Stimulated activated CD8-positive, alpha-beta memory T cell treated with anti-CD3 and anti-CD28 coated beads, Interleukin-7, amount 100 ng/mL, for 4 hours (primary cell): ENCODE results near the gene GALNTL6.
"Not testable (repeated sequence)": the region's sequence is repeated elsewhere in the genome, so short reads cannot be mapped to it uniquely, and the experiment has no call there.

Source experiments
- DNase-seq, 2 donors: peaks; one replicate each; pipeline ENCODE4 v3.0.0-alpha.2; 2020; ENCODE audit warnings: low read depth in 2 of 2

The GALNTL6 gene

DNA sequence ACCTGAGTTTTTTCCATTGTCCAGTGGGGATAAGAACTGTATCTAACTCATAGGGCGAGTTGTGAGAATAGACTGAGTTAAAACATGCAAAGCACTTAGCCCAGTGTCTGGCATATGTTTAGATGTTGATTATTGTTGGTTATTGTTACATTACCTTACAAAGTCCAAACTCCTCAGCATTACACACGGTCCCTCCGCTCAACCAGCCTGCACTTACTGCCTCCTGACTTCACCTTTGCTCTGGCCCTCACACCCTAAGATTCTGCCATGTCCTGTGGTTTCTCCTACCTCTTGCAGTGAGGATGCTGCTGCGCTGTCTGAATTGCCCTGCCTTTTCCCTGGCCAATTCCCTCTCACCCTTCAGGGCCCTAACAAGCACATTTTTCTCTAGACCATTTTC is 1053.2 kb downstream of the GALNTL6 start:
- DNase-seq, result no peak

- DNase-seq, result no peak
Observed at GRCh38 chr4:172867835-172868234, 1054.6 kb downstream of the GALNTL6 start.

- no peak for DNase-seq
Observed at GRCh38 chr4:172868271-172868670, 1055.1 kb downstream of the GALNTL6 start.

DNA sequence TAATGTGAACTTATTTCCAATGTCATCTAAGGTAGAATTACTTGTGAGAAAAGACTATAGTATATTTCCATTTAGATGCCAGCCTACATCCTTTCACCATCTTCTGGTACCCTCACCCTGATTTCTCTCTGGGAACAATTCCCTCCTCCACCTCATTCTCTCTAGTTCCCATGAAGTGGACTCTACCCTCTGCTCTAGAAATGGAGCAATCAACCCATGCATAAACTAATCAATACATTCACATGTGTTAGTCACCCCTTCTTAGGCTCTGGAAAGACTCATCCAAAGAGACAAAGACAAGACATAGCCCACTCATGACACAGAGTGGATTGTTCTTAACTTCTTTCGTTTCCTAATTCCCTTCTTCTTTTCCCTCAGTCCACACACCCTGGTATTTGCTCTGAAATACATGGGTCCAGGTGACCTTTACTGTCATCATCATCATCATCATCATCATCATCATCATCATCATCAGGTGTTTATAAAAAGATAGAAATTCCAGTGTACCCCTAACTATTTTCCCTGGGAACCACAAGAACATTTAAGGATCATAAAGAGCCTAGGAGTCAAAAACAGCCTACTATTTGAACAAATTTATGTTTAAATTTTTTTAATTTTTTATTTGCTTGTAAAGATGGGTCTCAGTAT is 1056.5 kb downstream of the GALNTL6 start:
- no peak for DNase-seq

GRCh38 chr4:172871381-172871780 is 1058.2 kb downstream of the GALNTL6 start:
- no peak for DNase-seq

GRCh38 chr4:172874944-172875343 is 1061.7 kb downstream of the GALNTL6 start:
- no peak for DNase-seq

GRCh38 chr4:172876394-172876793 is 1063.2 kb downstream of the GALNTL6 start:
- DNase-seq, result no peak

GRCh38 chr4:172881645-172882044 is 1068.4 kb downstream of the GALNTL6 start:
- DNase-seq, result no peak

DNA sequence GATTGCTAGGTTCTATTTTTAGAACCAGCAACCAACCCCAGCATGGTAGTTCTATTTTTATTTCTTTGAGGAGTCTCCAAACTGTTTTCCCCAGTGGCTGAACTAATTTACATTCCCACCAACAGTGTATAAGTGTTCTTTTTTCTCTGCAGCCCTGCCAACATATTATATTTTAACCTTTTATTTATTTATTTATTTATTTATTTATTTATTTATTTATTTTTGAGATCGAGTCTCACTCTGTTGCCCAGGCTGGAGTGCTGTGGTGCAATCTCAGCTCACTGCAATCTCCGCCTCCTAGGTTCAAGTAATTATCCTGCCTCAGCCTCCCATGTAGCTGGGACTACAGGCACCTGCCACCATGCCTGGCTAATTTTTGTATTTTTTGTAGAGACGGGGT is 1074.2 kb downstream of the GALNTL6 start:
- DNase-seq, result not testable (repeated sequence)

GRCh38 chr4:172887959-172888358 is 1074.8 kb downstream of the GALNTL6 start:
- no peak for DNase-seq

- no peak for DNase-seq
Observed at GRCh38 chr4:172892300-172892699, 1079.1 kb downstream of the GALNTL6 start.

- DNase-seq, result no peak
Observed at GRCh38 chr4:172895699-172896098, 1082.5 kb downstream of the GALNTL6 start.

DNA sequence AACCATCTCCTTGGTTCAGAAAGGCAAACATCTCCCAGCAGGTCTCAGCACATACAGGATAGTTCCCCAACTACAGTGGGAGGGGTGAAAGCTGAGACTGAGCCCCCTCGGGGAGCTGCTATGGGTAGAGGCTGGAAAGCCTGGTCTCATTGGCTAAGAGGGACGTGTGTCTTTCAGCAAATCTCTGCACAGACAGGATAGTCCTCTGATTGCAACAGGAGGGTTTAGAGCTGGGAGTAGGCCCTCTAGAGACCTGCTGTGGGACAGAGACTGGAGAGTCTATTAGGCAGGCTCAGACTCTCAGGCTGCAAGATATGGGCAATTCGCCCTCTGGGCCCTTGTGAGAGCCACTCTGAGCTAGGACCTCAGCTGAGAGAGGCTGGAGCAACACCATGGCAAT is 1083.8 kb downstream of the GALNTL6 start:
- DNase-seq, result no peak

GRCh38 chr4:172898715-172899114 is 1085.5 kb downstream of the GALNTL6 start:
- DNase-seq, result no peak

DNA sequence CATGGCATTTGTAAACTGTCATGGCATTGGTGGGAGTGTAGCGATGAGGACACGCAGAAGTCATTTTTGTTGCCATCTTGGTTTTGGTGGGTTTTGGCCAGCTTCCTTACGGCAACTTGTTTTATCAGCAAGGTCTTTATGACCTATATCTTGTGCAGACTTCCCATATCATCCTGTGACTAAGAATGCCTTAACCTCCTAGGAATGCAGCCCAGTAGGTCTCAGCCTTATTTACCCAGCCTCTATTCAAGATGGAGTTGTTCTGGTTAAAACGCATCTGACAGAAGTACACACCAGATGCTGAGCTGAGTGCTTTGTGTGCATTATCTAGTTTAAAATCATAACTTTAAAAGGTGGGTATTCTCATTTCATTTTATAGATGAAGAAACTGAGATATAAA is 1086.7 kb downstream of the GALNTL6 start:
- DNase-seq, result no peak

- DNase-seq, result no peak
Observed at GRCh38 chr4:172900900-172901299, 1087.7 kb downstream of the GALNTL6 start.

- DNase-seq, result not testable (repeated sequence)
Observed at GRCh38 chr4:172912468-172912867, 1099.3 kb downstream of the GALNTL6 start.

- DNase-seq, result not testable (repeated sequence)
Observed at GRCh38 chr4:172917403-172917802, 1104.2 kb downstream of the GALNTL6 start.

DNA sequence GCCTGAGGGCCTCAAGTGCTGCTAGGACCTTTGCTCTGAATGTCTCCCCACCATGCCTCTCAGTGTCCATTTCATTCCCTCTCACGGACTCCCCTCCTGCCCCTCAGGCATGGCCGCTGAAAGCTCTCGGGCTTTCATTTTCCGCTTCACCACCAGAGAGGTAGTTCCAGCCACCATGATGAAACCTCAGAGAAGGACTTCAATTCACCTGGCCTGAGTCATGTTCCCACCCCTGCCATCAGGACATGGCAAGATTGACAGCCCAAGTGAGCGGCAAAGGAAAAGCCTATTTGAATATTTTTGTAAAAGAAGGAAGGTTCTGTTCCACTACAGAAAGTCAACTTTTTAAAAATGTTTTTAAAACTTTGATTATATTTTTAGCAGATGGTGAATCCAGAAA is 1106.1 kb downstream of the GALNTL6 start:
- no peak for DNase-seq

DNA sequence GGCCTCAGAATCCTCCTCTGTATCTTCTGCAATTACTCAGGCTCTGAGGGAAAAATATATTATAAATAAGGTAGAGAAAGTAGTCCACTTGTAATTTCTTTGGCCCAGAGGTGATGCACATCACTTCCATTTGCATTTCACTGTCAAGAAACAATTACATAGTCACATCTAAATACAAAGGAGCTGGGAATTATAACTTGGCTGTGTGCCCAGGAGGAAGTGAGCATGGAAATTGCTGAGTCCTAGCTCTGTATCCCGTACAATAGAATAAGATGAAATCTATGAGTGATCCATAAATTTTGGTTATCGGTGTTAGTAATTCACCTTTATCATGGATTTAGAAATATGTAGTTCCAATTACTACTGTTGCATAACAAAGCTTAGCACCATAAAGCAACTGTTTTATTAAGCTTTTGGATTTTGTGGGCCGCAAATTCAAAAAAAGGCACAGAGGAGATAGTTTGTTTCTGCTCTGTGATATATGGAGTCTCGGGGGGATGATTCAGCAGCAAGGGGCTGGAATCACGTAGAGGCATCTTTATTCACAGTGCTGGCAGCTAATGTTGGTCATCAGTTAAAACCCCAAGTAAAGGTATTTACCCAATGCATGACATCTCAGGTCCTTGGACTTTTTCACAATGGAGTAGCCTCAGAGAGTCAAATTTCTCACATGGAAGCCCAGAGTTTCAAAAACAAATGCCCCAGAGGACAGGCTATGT is 1114.1 kb downstream of the GALNTL6 start:
- no peak for DNase-seq

GRCh38 chr4:172928347-172928746 is 1115.1 kb downstream of the GALNTL6 start:
- no peak for DNase-seq

DNA sequence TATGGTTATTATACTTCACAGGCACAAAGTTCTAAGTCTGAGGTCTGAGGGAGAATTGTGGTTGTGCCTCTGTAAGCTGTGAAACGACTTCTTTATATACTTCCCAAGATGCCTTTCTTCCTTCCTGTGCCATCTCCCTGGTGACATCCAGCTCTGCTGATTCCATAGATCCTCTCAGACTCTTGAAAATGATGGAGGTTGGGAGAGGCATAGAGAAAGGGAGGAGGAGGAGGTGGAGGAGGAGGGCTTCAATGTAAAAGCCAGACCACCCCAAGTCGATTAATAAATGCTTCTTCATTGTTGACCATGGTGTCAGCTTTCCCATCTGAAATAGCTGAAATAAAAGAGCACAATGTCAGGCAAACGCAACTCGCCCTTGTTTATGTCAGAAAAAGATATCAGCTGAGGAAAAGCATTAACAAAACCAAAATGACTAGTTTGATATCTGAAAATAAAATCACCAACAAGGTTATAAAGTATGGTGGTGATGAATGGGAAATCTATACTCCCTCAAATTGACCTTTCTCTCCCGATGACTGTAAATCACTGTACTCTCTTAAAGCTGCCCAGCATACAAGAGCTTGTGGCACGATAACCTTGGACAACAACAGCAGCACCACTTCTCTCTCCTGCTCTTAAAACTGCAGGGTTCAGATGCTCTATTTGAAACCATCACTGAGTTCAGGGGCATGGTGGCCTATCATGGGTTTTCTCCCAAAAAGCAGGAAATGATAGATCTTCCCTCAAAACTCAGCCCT is 1125.0 kb downstream of the GALNTL6 start:
- no peak for DNase-seq

DNA sequence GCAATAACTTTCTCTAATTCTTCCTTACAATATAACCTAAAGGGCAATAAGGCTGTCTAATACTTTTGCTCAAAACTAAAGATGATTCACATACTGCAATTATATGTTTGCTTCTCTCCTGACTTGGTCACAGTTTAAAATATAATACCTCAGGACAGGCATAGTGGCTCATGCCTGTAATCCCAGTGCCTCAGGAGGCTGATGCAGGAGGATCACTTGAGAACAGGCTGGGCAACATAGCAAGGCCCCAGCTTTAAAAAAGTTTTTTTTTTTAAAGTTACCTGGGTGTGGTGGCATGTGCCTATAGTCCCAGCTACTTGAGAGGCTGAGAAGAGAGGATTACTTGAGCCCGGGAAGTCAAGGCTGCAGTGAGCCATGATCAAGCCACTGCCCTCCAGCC is 1125.7 kb downstream of the GALNTL6 start:
- DNase-seq, result no peak
